IPS-NIHi7 (cell line): ENCODE results near the gene AFTPH.
A peak's percentile ranks its signal among the peaks of the same experiment; 100 is the strongest.

Experiments used
- DNase-seq: peaks from one replicate; pipeline ENCODE4 v3.0.0; 2012; ENCODE audit warnings: mixed read lengths; ENCODE audit errors: extremely low spot score

Gene AFTPH

GRCh38 chr2:64586883-64587481 lies 62.9 kb downstream of the AFTPH start:
- peak; percentile 63 for DNase-seq

DNA sequence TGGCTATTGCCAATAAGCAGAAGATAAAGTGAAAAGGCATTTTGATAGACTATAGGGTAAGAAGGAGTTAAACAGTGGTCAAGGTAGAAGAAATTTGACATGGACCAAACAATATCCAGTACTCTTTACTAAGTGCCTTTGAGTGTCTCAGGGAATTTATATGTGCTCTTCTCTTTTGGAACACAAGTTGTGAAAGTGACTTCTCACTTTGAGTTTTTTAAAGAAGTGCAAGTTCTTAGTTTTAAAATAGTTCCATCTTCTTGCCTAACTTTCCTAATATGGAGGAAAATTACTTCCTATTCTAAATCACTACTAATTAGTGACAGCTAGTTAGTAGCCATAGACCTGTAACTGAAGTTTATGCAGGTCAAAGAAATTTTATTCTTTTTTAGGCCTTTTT lies 63.4 kb downstream of the AFTPH start:
- no peak for DNase-seq

- no peak for DNase-seq
These were observed 67.1 kb downstream of the AFTPH start for GRCh38 chr2:64591188-64591587.

GRCh38 chr2:64593035-64593655 lies 69.0 kb downstream of the AFTPH start:
- no peak for DNase-seq

DNA sequence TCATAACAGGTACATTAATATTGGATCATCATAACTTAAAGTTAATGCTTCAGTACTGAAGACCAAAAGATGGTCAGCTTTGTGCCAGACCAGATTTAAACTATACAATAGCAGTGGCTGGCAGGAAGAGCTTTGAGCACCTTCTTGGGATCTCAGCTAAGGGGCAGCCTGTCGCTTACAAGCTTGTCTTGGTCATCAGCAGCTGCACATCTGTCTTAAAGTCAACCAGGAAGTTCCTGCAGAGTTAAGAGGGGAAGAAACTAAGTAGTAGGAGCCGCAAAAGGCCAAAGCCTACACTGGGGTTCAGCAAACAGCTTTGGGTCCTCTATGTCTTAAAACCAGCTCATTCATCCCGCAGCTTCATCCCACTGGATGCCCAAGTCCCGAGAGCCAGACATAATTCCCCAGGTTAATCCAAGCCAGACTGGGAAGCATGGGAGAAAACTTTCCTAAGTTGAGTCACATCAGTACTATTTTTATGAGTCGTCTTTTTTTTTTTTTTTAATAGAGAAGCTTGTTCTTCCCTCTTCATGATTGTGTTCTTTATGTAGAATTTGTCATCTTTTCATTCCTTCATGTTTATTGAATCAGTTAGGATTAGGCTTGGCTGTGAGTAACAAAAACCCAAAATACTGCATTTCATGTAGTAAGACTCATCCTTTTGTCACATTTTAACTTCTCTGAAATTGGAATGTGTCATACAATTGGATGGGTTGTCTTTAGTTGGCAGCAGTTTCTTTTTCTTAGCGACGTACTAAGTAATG lies 70.3 kb downstream of the AFTPH start:
- DNase-seq, result no peak

DNA sequence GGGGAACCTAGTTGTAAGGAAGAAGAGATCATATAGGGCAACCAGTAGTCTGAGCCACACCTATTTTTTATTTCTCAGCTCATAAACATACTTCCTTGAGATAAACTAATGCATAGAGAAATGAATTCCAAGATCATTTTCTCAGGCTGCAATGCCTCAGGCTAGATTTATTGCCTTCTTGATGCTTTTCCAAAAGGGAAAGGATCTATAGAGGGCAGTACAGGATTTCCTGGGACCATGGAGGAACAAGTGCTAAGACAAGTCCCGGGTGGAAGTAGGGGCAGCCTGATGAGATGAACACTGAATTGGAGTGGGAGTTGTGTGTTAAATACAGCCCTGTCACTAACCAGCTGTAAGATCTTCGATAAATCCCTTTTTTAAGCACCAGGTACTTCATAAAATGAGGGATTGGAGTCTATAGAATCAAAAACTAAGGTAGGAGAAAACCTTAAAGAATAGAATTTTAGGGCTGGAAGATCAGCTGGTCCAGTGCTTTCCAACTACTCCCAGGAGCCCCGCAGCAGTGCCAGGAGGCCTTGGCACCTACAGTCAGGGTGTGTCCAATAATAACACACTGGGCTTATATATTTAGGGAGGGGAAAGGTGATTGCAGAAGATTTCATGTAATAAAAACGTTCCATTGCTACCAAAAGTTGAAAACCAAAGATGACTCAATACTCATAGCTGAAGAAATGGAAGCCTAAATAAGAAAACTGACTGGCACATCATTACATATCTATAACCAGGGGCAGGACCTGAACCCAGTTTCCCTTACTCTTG lies 71.5 kb downstream of the AFTPH start:
- DNase-seq, result peak; percentile 57

GRCh38 chr2:64598226-64598625 lies 74.1 kb downstream of the AFTPH start:
- no peak for DNase-seq

GRCh38 chr2:64599469-64599868 lies 75.3 kb downstream of the AFTPH start:
- no peak for DNase-seq

DNA sequence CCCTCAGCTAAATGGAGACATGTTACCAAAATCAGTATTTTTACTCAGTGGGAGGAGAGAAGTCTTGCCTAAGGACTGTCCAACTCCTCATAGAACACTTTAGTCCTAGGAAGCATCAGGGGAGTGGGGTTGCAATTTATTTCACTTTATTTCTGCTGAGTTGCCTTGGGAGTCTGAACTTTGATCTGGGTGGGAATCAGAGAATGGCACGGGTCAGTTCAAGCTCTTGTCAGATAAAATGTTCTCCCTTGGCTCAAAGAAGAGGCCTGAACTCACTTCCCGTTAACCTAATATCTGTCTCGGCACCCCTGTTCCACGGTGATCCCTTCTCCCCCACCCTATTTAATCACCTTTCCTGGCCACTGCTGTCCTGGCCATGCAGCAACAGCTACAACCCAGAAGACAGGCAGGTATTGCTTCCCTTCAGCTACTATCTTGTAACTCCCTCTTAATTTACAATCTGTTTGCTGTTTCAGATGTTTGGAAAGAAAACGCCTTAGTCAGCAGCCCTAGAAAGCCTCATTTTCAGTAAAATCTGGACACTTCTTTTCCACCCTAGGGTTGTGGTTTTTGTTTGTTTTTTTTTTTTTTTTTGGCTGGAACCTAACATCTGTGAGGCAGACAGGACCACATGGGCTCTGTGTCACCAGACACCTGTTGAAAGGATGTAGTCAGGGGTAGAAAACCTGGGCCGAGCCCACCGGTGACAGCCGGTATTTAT lies 77.1 kb downstream of the AFTPH start:
- no peak for DNase-seq

DNA sequence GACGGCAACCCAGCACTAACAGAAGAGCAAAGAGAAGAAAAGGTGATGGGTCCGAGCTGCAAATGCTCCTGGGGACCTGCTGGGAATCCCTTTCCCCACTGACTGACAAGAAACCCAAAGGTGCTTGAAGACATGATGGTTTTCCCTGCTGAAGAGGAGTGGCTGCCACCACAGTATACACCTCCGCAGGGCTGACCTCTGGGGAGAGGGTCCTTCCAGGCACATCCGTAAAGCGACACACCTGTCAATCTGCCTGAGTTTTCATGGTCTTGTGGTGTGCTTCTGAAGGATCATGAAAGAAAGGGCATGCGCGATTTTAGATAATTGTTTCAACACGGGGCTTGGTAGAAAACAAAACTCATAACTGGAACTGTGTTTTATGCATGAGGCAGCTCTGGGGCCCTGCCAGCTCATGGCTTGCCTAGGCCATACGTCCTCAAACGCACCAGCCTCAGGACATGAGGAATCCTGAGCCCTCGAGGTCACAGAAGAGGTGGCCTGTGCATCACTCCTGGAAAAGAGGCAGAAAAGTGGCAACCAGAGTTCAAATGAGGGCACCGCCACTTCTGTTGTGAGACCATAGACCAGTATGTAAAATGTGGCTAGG lies 77.8 kb downstream of the AFTPH start:
- DNase-seq, result no peak

DNA sequence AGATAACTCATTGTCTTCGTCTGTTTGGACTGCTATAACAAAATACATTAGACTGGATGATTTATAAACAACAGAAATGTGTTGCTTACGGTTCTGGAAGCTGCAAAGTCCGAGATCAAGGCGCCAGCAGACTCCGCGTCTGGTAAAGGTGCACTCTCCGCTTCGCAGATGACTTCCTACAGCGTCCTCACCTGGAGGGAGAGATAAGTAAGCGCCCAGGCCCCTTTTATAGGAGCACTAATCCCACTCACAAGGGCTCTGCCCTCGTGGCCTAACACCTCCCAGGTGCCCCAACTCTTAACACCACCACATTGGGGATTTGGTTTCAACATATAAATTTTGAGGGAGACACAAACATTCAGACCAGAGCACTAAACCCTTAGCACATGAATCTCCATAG lies 78.3 kb downstream of the AFTPH start:
- no peak for DNase-seq

- DNase-seq, result no peak
These were observed 80.0 kb downstream of the AFTPH start for GRCh38 chr2:64604155-64604554.

- no peak for DNase-seq
These were observed 80.9 kb downstream of the AFTPH start for GRCh38 chr2:64605026-64605471.

- DNase-seq, result no peak
These were observed 81.9 kb downstream of the AFTPH start for GRCh38 chr2:64605991-64606478.

DNA sequence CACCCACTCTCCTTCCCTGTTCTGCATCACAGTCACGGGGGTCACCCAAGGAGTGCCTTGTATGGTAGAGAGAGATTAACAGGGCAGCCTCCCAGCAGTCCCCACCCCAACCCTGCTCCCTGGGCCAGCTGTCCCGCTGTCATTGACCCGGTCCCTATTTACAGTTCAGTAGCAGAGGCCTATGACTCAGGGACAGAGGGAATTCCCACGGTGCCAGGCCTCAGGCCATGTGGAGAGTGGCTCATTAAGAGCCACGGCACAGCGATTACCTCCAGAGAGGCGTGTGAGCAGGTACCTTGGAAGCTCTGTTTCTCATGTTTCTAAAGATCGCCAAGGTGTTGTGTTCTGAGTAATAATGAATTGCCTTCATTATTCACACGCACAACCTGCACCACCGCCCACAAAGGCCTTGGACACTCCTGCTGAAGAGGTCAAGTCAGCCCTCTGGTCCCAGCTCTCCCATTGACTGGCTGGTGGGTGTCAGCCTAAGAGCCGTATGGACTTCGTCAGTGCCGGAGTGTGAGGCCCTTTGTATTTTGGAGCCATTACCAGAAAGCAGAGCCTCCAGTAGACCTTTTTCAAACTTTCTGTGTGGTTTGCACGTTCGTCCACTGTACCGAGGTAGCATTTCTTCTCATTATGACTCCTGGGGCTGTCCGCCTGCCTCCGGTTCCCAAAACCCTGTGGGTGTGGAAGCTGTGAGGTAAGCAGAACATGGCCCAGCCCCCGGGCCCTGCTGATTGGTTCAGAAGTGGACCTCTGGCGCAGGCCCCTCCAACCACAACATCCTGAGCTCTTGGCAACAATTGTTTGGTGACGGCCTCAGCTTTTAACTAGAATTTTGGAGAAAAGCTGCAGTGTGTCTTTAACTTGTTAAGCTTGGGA lies 82.6 kb downstream of the AFTPH start:
- peak; percentile 81 for DNase-seq

GRCh38 chr2:64607381-64608304 lies 83.5 kb downstream of the AFTPH start:
- DNase-seq, result peak; percentile 14

DNA sequence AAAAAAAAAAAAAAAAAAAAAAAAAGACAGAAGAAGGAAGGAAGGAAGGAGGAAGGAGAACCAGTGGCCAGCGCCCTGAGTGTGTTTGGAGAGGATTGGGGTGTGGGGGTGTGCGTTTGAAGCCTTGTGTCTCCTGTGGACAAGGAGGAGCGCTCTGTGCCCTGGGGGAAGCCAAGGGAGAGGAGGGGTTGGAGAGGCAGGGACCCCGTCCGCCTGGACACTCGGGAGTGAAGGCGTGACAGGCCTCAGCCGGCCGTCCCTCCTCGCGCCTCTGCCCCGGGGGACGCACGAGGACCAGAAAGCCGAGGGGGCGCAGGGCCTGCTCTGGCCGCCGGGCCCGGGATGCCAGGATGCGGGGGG lies 84.7 kb downstream of the AFTPH start:
- no peak for DNase-seq

GRCh38 chr2:64609227-64609941 lies 85.3 kb downstream of the AFTPH start:
- peak; percentile 90 for DNase-seq
